ENCODE measurements around the gene MEIS3.

MEIS3 gene

DNA sequence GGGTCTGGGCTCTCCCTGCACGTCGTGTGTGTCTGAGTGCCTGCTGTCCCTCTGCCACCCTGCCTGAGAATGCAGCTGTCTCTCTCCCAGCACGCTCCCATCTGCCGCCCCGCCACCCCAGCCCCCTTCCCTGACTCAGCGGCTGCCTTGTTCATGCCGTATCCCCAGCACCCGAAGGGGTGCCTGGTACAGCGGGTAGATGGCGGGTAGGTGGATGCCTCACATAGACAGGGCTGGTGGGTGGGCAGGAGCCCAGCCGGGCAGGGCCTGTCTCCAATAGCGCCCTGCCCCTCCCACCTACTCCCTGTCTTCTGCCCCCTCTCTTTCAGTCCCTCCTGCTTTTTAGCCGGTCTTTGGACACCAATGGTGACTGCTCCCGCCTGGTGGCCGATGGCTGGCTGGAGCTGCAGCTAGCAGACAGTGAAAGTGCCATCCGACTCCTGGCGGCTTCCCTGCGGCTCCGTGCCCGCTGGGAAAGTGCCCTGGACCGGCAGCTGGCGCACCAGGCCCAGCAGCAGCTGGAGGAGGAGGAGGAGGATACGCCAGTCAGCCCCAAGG lies 39.9 kb downstream of the MEIS3 start:
- TF ChIP-seq, protein P1, sequence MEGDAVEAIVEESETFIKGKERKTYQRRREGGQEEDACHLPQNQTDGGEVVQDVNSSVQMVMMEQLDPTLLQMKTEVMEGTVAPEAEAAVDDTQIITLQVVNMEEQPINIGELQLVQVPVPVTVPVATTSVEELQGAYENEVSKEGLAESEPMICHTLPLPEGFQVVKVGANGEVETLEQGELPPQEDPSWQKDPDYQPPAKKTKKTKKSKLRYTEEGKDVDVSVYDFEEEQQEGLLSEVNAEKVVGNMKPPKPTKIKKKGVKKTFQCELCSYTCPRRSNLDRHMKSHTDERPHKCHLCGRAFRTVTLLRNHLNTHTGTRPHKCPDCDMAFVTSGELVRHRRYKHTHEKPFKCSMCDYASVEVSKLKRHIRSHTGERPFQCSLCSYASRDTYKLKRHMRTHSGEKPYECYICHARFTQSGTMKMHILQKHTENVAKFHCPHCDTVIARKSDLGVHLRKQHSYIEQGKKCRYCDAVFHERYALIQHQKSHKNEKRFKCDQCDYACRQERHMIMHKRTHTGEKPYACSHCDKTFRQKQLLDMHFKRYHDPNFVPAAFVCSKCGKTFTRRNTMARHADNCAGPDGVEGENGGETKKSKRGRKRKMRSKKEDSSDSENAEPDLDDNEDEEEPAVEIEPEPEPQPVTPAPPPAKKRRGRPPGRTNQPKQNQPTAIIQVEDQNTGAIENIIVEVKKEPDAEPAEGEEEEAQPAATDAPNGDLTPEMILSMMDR (IDR thresholded peaks at IDR 0.05), result no peak

DNA sequence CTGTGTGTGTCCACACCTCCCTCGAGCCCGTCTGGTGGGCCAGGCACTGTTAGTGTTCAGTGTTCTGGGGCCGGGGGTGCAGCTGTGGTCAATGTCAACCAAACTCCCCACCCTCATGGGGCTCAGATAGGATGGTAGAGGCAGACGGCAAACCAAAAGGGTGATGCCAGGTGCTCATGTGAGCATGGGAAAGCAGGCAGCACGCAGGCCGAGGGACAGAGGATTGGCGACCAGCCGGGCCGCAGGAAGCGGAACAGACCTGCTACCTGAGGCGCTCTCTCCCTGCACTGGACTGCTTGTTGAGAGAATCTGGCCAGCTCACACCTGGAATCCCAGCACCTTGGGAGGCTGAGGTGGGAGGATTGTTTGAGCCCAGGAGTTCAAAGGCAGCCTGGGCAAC lies 41.1 kb downstream of the MEIS3 start:
- TF ChIP-seq, protein P1 (IDR thresholded peaks at IDR 0.05), result no peak

DNA sequence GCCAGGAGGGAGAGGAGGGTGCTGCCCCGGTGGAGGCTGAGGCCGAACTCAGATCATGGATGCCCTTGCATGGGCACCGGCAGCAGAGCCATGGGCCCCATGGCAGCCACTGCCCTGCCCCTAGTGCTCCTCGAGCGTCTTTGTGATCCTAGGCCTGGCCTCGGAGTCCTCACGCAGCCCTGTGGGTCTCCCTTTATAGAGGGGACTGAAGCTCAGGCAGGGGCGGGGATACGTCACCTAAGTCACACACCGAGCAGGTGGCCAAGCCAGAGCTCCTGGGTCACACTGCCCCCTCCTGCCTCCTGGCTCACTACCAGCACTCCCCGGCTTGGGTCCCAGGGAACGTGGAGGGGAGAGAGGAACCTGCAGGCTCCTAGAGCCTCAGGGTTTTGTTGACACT lies 41.5 kb downstream of the MEIS3 start:
- TF ChIP-seq, protein P1 (IDR thresholded peaks at IDR 0.05), result no peak

DNA sequence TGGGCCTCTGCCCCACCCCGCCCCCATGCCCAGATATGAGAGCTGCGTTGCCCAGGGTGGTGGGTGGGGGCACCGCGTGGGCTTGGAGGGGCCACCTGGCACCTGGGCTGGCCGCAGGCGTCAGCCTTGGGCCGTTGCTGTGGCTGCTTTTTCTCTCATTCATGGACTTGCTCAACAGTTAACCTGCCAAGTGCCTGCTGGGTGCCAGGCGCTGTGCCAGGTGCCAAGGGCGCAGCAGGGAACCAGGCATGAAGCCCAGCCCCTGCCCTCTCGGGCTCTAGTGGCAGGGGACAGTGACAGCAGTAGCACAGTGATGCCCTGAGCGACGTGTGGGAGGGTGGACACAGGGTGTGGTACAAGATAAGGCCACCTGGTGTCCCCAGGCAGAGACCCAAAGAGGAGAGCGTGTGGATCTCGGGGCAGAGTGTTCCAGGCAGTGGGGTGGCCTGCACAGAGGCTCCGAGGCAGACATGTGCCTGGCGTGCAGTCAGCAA lies 42.1 kb downstream of the MEIS3 start:
- TF ChIP-seq, protein P1 (IDR thresholded peaks at IDR 0.05), result no peak

DNA sequence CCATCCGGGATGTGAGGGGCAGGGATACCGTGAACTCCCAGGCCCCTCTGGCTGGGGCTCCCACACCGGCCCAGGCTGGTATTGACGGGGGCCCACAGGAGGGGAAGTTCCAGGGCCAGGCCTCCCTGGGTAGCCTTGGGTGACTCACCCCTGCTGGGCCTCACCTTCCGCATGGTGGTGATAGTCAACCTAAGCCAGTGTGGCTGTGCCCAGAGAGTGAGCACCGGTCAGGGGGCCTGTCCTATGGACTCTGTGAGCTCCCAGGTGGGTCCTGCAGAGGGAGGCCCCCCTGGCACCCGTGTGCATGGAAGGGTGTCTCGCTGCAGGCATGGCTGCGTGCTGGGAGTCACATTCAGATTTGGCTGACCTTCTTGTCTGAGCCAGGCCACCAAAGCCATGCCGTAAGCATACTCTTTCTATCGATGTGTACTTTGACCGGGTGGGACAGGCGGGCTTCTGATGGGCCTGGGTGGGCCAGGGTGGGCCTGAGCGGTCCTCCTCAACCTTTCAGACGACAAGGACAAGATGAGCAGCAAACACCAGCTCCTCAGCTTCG lies 42.7 kb downstream of the MEIS3 start:
- TF ChIP-seq, protein P1 (IDR thresholded peaks at IDR 0.05), result no peak

DNA sequence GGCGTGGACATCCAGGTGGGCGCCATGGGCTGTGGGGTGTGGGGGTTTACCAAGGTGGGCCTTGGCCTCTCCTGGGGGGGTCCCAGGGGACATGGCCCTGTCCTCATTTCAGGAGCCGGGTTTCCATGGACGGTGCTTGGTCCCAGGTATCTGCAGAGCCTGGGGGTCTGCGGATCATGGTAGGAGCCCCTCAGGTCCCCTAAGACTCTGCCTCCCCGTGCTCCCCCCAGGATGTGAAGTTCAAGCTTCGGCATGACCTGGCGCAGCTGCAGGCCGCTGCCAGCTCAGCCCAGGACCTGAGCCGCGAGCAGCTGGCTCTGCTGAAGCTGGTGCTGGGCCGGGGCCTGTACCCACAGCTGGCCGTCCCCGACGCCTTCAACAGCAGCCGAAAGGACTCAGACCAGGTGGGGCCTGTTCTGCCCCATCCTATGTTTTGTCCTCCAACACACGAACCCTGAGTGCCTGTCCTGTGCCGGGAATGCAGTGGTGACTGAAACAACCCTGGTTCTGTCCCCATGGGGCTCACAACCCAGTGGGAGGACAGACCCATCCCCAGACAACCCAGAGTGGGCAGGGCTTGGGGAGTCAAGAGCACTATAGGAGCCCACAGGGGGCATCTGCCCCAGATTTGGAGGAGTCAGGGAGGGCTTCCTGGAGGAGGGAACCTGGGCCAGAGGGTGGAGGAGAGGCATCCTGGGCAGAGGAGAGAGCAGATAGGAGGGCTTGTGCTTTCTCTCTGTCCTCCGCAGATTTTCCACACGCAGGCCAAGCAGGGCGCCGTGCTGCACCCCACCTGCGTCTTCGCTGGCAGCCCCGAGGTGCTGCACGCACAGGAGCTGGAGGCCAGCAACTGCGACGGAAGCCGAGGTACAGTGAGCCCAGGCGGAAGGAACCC lies 43.4 kb downstream of the MEIS3 start:
- TF ChIP-seq, protein P1 (IDR thresholded peaks at IDR 0.05), result no peak

DNA sequence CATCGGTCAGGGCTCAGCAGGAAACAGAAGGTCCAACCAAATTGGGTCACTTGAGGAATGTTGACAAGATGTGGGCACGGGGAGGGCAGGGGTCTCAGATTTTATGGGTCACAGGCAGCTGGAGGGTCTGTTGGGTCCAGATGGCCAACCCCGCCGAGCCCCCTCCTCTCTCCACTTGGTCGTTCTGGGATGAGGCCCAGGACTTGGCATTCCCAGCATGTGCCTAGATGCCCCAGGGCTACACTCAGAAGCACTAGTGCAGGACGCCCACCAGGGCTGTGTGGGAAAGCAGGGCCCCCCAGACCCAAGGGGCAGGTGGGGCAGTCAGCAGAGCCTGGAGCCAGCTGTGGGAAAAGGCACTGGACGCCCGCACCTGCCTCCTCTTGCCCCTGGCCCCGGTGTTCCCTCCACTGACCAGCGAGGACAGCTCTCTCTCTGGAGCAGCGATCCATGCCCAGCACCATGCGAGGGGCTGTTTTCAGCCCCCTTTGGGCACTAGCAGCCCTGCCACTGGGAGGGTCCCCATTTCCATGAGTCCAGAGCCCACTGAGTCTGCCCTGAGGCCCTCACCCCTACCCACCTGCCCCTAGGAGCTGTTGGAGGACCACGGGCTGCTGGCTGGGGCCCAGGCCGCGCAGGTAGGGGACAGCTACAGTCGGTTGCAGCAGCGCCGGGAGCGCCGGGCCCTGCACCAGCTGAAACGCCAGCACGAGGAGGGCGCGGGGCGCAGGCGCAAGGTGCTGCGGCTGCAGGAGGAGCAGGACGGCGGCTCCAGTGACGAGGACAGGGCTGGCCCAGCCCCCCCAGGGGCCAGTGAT lies 44.2 kb downstream of the MEIS3 start:
- TF ChIP-seq, protein P1 (IDR thresholded peaks at IDR 0.05), result no peak
